Activated CD4-positive, alpha-beta T cell treated with anti-CD3 and anti-CD28 coated beads, Interleukin-2, amount 50 U/mL, for 16 hours (primary cell): ENCODE results near the gene ISY1.

Experiments
- DNase-seq: peaks from one replicate; pipeline ENCODE4 v3.0.0-alpha.2; 2020

ISY1 gene

DNA sequence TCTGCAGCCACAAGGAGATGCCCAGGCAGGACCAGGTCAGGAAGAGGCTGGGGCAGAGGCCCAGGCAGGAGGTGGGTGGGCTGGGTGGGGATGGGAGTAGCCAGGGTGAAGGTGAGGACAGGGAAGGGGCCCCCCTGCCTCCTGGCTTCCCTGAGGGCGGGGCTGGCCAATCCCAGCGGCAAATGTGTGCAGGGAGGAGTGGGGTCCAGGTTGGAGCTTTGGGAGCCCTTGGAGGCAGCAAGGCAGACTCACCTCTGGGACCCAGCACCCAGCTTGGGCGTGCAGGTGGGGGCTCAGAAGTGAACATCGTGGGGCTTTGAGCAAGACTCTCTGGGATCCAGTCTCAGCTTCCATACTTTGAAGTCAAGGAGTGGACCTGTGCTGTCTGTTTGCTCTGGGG is 75.0 kb downstream of the ISY1 start:
- no peak for DNase-seq

DNA sequence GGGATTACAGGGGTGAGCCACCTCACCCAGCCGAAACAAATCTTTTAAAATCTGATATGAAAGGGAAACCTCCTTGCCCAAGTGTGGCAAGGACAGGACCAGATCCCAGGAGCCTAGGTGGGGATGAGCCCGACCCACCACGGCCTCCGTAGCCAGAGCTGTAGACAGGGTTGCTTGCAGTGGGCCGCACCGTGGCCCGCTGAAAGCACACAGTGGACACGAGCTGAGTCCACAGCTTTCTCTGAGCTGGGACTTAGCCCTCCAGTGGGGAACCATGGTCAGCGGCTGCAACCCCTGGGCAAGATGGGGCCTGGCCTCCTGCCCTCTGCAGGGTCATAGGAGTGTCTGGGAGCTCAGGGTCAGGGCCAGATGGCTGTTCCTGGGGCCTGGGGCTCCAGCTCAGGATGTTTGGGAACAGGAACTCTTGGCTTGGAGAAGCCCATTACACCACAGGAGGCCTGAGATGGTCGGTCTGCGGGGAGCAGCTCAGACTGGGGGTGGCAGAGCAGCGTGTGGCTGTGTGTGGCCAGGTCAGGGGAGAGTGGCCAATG is 75.6 kb downstream of the ISY1 start:
- no peak for DNase-seq

DNA sequence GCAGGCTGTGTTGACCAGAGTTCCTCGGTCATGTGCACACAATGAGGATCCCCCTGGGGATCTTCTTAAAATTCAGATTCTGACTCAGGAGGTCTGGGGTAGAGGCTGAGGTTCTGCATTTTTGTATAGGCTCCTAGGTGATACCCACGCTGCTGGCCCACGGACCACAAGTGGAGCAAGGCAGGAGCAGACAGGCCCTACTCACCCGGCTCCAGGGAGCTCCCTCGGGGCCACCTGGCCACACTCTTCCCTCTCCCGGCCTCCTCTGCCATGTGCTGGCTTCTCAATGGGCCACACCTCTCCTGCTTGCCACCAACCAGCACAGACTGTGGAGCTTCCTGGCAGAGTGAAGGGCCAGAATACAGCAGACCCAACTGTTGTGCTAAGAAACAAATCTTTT is 76.4 kb downstream of the ISY1 start:
- no peak for DNase-seq

DNA sequence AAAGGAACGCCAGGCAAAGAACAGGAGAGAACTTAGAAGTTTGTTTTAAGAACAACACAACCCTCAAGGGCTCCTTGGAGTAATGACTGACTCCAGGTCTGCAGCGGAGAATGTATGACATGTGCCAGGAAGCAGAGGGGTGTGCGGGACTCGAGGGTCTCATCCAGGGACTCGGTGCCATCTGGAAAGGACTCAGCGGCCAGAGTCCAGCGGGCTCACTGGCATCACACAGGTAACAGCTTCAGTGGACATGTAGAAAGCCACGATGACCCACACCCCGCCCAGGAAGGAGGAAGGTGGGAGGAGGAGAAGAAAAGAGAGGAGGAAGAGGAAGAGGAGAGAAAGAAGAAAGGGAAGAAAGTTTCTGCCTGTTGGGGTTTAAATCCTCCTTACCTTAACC is 78.8 kb downstream of the ISY1 start:
- DNase-seq = no peak

DNA sequence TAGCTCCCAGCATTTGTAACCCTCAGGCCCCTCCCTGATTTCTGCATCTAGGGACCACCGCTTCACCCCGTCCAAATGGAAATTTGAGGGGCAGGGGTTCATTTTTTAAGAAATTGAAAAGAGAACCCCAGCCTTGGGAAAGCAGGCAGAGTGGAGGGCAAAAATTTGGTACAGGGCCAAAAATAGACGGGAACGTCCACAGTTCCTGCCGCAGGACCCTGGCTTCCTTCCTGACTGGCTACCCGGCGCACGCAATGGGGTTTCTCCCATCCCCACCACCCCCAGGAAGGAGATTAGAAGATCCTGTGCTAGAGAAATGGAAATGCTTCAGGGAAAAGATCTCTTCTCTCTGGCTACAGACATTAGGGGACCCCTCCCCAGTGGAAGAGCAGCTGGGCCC is 79.4 kb downstream of the ISY1 start:
- no peak for DNase-seq

DNA sequence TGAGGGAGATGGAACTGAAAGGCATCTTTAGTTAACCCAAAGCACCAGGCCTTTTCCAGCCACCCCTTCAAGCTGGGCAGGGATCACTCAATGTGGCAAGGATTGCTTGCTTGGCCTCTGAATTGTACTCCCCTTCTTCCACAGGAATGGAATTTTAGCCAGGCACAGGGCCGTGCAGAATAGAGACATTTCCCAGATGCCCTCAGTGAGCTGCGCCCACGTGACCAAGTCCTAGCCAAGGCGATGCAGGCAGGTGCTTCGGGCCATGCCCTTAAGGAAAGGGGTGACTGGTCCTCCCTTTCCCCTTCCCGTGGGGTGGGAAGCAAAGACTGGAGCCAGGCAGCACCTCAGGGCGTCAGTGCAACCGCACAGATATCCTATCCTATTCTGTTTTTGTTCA is 82.4 kb downstream of the ISY1 start:
- no peak for DNase-seq
